ENCODE measurements around the gene GBP4. TPM values are rescaled to one million over a fixed set of nuclear protein-coding genes. Genes with fewer than 3 reads are reported as not detected.

GBP4 gene
- total and polyA plus RNA-seq, 2 experiments from 2014 or later = 0.03 TPM; not detected in 1

DNA sequence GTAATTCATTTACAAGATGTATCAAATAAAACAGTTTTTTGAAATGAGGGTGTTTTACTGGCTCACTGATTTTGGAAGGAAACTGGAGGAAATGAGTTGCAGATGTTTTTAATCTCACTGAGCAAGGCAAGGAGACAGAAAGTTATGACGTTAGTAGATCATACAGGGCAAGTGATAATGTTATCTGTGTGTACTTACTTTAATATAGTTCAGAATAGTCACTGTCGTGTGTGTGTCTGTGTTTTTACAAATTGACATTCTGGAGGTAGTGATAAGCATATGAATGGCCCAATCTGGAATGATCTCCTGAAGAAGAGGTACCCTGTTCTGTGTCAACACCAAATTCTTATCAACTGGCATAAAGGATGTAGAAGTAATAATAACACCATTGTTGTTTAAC is 1.9 kb upstream of the GBP4 start:
- TF ChIP-seq ZNF114 (CRISPR knock-in tag; IDR thresholded peaks at IDR 0.05) (no peak), NANOG (IDR thresholded peaks at IDR 0.05; ENCODE audit: borderline replicate concordance) (no peak), CREB1 (CRISPR knock-in tag; IDR thresholded peaks at IDR 0.05; ENCODE audit: low read depth) (no peak), STAT1 (IDR thresholded peaks at IDR 0.05; ENCODE audit: unreplicated experiment) (no peak), EZH2 (IDR thresholded peaks at IDR 0.05; ENCODE audit: low read depth, unreplicated experiment) (no peak), POLR2AphosphoS5 (IDR thresholded peaks at IDR 0.05; ENCODE audit: low read depth) (no peak)
- TF ChIP-seq, protein P1, sequence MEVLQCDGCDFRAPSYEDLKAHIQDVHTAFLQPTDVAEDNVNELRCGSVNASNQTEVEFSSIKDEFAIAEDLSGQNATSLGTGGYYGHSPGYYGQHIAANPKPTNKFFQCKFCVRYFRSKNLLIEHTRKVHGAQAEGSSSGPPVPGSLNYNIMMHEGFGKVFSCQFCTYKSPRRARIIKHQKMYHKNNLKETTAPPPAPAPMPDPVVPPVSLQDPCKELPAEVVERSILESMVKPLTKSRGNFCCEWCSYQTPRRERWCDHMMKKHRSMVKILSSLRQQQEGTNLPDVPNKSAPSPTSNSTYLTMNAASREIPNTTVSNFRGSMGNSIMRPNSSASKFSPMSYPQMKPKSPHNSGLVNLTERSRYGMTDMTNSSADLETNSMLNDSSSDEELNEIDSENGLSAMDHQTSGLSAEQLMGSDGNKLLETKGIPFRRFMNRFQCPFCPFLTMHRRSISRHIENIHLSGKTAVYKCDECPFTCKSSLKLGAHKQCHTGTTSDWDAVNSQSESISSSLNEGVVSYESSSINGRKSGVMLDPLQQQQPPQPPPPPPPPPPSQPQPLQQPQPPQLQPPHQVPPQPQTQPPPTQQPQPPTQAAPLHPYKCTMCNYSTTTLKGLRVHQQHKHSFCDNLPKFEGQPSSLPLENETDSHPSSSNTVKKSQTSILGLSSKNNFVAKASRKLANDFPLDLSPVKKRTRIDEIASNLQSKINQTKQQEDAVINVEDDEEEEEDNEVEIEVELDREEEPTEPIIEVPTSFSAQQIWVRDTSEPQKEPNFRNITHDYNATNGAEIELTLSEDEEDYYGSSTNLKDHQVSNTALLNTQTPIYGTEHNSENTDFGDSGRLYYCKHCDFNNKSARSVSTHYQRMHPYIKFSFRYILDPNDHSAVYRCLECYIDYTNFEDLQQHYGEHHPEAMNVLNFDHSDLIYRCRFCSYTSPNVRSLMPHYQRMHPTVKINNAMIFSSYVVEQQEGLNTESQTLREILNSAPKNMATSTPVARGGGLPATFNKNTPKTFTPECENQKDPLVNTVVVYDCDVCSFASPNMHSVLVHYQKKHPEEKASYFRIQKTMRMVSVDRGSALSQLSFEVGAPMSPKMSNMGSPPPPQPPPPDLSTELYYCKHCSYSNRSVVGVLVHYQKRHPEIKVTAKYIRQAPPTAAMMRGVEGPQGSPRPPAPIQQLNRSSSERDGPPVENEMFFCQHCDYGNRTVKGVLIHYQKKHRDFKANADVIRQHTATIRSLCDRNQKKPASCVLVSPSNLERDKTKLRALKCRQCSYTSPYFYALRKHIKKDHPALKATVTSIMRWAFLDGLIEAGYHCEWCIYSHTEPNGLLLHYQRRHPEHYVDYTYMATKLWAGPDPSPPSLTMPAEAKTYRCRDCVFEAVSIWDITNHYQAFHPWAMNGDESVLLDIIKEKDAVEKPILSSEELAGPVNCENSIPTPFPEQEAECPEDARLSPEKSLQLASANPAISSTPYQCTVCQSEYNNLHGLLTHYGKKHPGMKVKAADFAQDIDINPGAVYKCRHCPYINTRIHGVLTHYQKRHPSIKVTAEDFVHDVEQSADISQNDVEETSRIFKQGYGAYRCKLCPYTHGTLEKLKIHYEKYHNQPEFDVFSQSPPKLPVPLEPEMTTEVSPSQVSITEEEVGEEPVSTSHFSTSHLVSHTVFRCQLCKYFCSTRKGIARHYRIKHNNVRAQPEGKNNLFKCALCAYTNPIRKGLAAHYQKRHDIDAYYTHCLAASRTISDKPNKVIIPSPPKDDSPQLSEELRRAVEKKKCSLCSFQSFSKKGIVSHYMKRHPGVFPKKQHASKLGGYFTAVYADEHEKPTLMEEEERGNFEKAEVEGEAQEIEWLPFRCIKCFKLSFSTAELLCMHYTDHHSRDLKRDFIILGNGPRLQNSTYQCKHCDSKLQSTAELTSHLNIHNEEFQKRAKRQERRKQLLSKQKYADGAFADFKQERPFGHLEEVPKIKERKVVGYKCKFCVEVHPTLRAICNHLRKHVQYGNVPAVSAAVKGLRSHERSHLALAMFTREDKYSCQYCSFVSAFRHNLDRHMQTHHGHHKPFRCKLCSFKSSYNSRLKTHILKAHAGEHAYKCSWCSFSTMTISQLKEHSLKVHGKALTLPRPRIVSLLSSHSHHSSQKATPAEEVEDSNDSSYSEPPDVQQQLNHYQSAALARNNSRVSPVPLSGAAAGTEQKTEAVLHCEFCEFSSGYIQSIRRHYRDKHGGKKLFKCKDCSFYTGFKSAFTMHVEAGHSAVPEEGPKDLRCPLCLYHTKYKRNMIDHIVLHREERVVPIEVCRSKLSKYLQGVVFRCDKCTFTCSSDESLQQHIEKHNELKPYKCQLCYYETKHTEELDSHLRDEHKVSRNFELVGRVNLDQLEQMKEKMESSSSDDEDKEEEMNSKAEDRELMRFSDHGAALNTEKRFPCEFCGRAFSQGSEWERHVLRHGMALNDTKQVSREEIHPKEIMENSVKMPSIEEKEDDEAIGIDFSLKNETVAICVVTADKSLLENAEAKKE (CRISPR knock-in tag; IDR thresholded peaks at IDR 0.05) = no peak
- TF ChIP-seq, protein P2, sequence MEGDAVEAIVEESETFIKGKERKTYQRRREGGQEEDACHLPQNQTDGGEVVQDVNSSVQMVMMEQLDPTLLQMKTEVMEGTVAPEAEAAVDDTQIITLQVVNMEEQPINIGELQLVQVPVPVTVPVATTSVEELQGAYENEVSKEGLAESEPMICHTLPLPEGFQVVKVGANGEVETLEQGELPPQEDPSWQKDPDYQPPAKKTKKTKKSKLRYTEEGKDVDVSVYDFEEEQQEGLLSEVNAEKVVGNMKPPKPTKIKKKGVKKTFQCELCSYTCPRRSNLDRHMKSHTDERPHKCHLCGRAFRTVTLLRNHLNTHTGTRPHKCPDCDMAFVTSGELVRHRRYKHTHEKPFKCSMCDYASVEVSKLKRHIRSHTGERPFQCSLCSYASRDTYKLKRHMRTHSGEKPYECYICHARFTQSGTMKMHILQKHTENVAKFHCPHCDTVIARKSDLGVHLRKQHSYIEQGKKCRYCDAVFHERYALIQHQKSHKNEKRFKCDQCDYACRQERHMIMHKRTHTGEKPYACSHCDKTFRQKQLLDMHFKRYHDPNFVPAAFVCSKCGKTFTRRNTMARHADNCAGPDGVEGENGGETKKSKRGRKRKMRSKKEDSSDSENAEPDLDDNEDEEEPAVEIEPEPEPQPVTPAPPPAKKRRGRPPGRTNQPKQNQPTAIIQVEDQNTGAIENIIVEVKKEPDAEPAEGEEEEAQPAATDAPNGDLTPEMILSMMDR (conservative IDR thresholded peaks at IDR 0.05; ENCODE audit: low read depth in 2 of 2) = no peak
- TF ChIP-seq, protein P3, sequence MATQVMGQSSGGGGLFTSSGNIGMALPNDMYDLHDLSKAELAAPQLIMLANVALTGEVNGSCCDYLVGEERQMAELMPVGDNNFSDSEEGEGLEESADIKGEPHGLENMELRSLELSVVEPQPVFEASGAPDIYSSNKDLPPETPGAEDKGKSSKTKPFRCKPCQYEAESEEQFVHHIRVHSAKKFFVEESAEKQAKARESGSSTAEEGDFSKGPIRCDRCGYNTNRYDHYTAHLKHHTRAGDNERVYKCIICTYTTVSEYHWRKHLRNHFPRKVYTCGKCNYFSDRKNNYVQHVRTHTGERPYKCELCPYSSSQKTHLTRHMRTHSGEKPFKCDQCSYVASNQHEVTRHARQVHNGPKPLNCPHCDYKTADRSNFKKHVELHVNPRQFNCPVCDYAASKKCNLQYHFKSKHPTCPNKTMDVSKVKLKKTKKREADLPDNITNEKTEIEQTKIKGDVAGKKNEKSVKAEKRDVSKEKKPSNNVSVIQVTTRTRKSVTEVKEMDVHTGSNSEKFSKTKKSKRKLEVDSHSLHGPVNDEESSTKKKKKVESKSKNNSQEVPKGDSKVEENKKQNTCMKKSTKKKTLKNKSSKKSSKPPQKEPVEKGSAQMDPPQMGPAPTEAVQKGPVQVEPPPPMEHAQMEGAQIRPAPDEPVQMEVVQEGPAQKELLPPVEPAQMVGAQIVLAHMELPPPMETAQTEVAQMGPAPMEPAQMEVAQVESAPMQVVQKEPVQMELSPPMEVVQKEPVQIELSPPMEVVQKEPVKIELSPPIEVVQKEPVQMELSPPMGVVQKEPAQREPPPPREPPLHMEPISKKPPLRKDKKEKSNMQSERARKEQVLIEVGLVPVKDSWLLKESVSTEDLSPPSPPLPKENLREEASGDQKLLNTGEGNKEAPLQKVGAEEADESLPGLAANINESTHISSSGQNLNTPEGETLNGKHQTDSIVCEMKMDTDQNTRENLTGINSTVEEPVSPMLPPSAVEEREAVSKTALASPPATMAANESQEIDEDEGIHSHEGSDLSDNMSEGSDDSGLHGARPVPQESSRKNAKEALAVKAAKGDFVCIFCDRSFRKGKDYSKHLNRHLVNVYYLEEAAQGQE (IDR thresholded peaks at IDR 0.05; ENCODE audit: unreplicated experiment) = no peak
- Histone ChIP-seq H3K4me3 (no peak overlapping the region), H2AFZ (no peak overlapping the region), H3K79me2 (replicated peaks; ENCODE audit: insufficient read depth) (no peaks in the 10 kb centered on the region), H3K27ac (ENCODE audit: low read depth) (no peak overlapping the region), H3F3A (replicated peaks; ENCODE audit: low read depth) (no peaks in the 10 kb centered on the region), H3K36me3 (ENCODE audit: insufficient read depth) (no peaks in the 10 kb centered on the region), H3K9me2 (ENCODE audit: insufficient read depth) (no peaks in the 10 kb centered on the region), H3K4me1 (ENCODE audit: insufficient read depth) (no peaks in the 10 kb centered on the region), H3K27me3 (ENCODE audit: insufficient read depth) (no peaks in the 10 kb centered on the region), H4K20me1 (replicated peaks; ENCODE audit: insufficient read depth) (no peaks in the 10 kb centered on the region), H3K4me2 (no peak overlapping the region)
- H3K9me3 Mint-ChIP-seq = peaks cover 20% of the 10 kb centered on the region
- H3K4me3 Mint-ChIP-seq = no peak overlapping the region
- H3K36me3 Mint-ChIP-seq (ENCODE audit: low read depth) = peaks cover 6% of the 10 kb centered on the region; the same call in 2 of the 3 replicates
- DNase-seq (ENCODE audit: low spot score) = no peak
- ATAC-seq = no peak
- H3K4me1 Mint-ChIP-seq = peaks cover 6% of the 10 kb centered on the region; the same call in 2 of the 3 replicates
- peaks cover 4% of the 10 kb centered on the region for H3K27me3 Mint-ChIP-seq (ENCODE audit: insufficient read depth, low read depth, poor library complexity)
- H3K27ac Mint-ChIP-seq = no peak overlapping the region
